A673 (cell line): ENCODE data around the gene VPS37B. TPM values are rescaled to one million over a fixed set of nuclear protein-coding genes. Genes with fewer than 3 reads are reported as not detected.

ENCODE experiments used
- BruUV-seq: library from RNA; stranded (reverse); fragments of 400-500 nt; replicated peaks from 2 replicates; lab custom pipeline; 2021; lab: Mats Ljungman, UMichigan
- CTCF ChIA-PET: fragments of 300-600 bp; sonication (Branson Sonifier 250); formaldehyde crosslinking; loops from one replicate; lab custom pipeline; 2022; ENCODE audit warnings: antibody characterized with exemption; lab: Charles Lee
- POLR2A ChIA-PET: fragments of 300-600 bp; sonication (Branson Sonifier 250); formaldehyde crosslinking; loops from one replicate; lab custom pipeline; 2022; ENCODE audit warnings: antibody characterized with exemption; ENCODE audit not compliant: low non-redundant PET; lab: Charles Lee
- DNase-seq: peaks from one replicate; pipeline ENCODE4 v3.0.0-alpha.2; 2015; ENCODE audit warnings: low spot score
- H3K27ac ChIP-seq: fragments of 200-600 bp; sonication (generic); 2 replicates; pipeline ENCODE4 v1.5.1; 2016; ENCODE audit warnings: mixed run types, low read depth, mild to moderate bottlenecking, mixed read lengths, antibody characterized with exemption, low read length; ENCODE audit not compliant: poor library complexity, severe bottlenecking
- H3K27me3 ChIP-seq: fragments of 200-600 bp; sonication (generic); replicated peaks from 2 replicates; pipeline ENCODE4 v1.6.1; 2017; ENCODE audit warnings: mixed run types, low read depth, mild to moderate bottlenecking, mixed read lengths, antibody characterized with exemption, low read length; ENCODE audit not compliant: insufficient read depth, poor library complexity
- H3K36me3 ChIP-seq: fragments of 200-600 bp; sonication (generic); 2 replicates; pipeline ENCODE4 v1.6.1; 2016; ENCODE audit warnings: mixed run types, mild to moderate bottlenecking, mixed read lengths, antibody characterized with exemption, low read length; ENCODE audit not compliant: insufficient read depth, poor library complexity, severe bottlenecking
- H3K4me1 ChIP-seq: fragments of 200-600 bp; sonication (generic); 2 replicates; pipeline ENCODE4 v1.6.1; 2017; ENCODE audit warnings: mixed run types, mild to moderate bottlenecking, mixed read lengths, antibody characterized with exemption, low read length; ENCODE audit not compliant: insufficient read depth, poor library complexity, severe bottlenecking
- H3K4me3 ChIP-seq: fragments of 200-600 bp; sonication (generic); 2 replicates; pipeline ENCODE4 v1.5.1; 2016; ENCODE audit warnings: low read depth, mixed run types, mild to moderate bottlenecking, mixed read lengths, low read length; ENCODE audit not compliant: poor library complexity, severe bottlenecking
- H3K9me3 ChIP-seq: fragments of 200-600 bp; sonication (generic); 2 replicates; pipeline ENCODE4 v1.6.1; 2016; ENCODE audit warnings: mixed run types, low read depth, mild to moderate bottlenecking, mixed read lengths, antibody characterized with exemption, low read length; ENCODE audit not compliant: poor library complexity, severe bottlenecking
- EZH2 ChIP-seq: fragments of 200-600 bp; sonication (generic); IDR thresholded peaks from 2 replicates; pipeline ENCODE4 v1.6.1; 2017; ENCODE audit warnings: borderline replicate concordance, low read depth, mild to moderate bottlenecking, mixed read lengths, antibody characterized with exemption, low read length; ENCODE audit not compliant: poor library complexity, severe bottlenecking
- intact Hi-C: fragments of 100-400 bp; cut with micrococcal nuclease; formaldehyde crosslinking; loops from one replicate; pipeline ENCODE4 v1.10.0; 2022; ENCODE audit not compliant: unreplicated experiment
- total RNA-seq: library from RNA; stranded (reverse); gene quantifications from 2 replicates; pipeline ENCODE4 v1.2.3, GENCODE V29; 2021
- TF ChIP-seq, protein P1 (sequence below): fragments of 300-800, 200-600 bp; sonication (generic); conservative IDR thresholded peaks from 2 replicates; pipeline ENCODE4 v1.5.1; 2017; ENCODE audit warnings: low read depth, mild to moderate bottlenecking, antibody characterized with exemption, low read length, moderate library complexity, mixed read lengths

The VPS37B gene
- total RNA-seq, 1 experiment from 2014 or later: 34.4 TPM

GRCh38 chr12:122866379-122866778, 29.5 kb downstream of the VPS37B start:
- intact Hi-C loops: no loop called here
- DNase-seq: no peak
- no TSS peak for BruUV-seq
- CTCF ChIA-PET: no interaction called here
- POLR2A ChIA-PET: no interaction called here
- Histone ChIP-seq H3K9me3 (no peaks in the 10 kb centered on the region), H3K4me3 (no peak overlapping the region), H3K27ac (no peak overlapping the region), H3K4me1 (peaks cover 13% of the 10 kb centered on the region), H3K36me3 (peaks cover 31% of the 10 kb centered on the region), H3K27me3 (no peaks in the 10 kb centered on the region)
- no peak for TF ChIP-seq EZH2
- TF ChIP-seq, protein P1, sequence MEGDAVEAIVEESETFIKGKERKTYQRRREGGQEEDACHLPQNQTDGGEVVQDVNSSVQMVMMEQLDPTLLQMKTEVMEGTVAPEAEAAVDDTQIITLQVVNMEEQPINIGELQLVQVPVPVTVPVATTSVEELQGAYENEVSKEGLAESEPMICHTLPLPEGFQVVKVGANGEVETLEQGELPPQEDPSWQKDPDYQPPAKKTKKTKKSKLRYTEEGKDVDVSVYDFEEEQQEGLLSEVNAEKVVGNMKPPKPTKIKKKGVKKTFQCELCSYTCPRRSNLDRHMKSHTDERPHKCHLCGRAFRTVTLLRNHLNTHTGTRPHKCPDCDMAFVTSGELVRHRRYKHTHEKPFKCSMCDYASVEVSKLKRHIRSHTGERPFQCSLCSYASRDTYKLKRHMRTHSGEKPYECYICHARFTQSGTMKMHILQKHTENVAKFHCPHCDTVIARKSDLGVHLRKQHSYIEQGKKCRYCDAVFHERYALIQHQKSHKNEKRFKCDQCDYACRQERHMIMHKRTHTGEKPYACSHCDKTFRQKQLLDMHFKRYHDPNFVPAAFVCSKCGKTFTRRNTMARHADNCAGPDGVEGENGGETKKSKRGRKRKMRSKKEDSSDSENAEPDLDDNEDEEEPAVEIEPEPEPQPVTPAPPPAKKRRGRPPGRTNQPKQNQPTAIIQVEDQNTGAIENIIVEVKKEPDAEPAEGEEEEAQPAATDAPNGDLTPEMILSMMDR: no peak

DNA sequence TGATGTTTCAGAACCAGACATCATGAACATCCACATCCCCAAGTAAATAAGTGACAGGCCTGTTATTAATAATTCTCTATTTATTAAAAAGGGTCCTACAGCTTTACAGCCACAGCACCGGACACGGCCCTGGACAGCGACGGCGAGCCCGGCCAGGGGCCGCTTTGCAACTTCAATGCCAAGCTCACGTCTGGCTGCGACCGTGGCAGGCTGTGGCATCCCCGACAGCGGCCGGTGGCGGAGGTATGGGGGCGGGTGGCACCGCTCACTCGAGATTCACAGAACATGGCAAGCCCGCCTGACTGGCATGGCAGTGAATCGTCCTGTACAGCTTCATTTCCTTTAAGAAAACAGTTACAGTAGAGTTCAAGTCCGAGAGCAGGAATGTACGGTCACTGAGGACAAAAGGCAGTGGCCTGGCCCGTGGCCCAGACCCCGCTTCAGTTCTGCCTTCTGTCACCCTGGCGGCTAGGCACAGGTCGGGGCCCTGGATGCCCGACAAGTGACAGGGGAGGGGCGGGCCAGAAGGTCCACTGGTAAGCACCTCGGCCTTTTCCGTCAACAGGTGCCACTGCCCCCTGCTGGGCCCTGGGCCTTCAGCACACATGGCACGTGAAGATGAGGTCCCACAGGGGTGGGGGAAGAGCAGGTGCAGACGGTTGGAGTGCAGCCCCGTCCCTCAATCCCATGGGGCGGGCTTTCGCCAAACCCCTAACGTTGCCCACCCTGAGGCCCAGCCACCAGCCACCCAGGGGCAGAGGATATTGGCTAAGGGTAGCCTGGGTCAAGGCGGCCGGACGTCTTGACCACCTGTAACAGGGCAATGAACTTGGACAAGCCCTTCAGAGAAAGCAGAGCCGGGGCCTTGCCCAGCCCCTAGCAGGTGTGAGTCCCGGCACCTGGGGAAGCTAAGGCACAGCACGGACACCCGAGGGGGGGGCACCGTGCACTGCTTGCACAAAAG, 30.4 kb downstream of the VPS37B start:
- TF ChIP-seq, protein P1: 0 out of 2 replicates have a peak, but pooled peaks have one; percentile 27
- no peak for TF ChIP-seq EZH2
- H3K27ac ChIP-seq: no peak overlapping the region
- intact Hi-C loops: no loop called here
- H3K9me3 ChIP-seq: no peaks in the 10 kb centered on the region
- H3K4me3 ChIP-seq: no peak overlapping the region
- H3K36me3 ChIP-seq: peaks cover 31% of the 10 kb centered on the region
- no peak for DNase-seq
- peaks cover 5% of the 10 kb centered on the region for H3K4me1 ChIP-seq
- POLR2A ChIA-PET: no interaction called here
- no peaks in the 10 kb centered on the region for H3K27me3 ChIP-seq
- no TSS peak for BruUV-seq
- CTCF ChIA-PET: no interaction called here

GRCh38 chr12:122864894-122865253, 31.1 kb downstream of the VPS37B start:
- intact Hi-C loops: no loop called here
- no peaks in the 10 kb centered on the region for H3K4me1 ChIP-seq
- CTCF ChIA-PET: no interaction called here

More at GRCh38 chr12:122864894-122865253, 31.1 kb downstream of the VPS37B start:
- Histone ChIP-seq H3K4me3 (no peak overlapping the region), H3K36me3 (peaks cover 25% of the 10 kb centered on the region), H3K27ac (no peak overlapping the region), H3K9me3 (no peaks in the 10 kb centered on the region), H3K27me3 (no peaks in the 10 kb centered on the region)
- POLR2A ChIA-PET: no interaction called here
- no TSS peak for BruUV-seq
- no peak for DNase-seq
- TF ChIP-seq, protein P1: no peak
- TF ChIP-seq EZH2: no peak
